Upper lobe of left lung (tissue), 4 donors: ENCODE measurements around the gene LPAR3.

Experiments
- POLR2A ChIP-seq, 4 donors: fragments of 450-650 bp; IDR thresholded peaks; one replicate each; pipeline ENCODE4 v1.5.1; 2016 to 2017; ENCODE audit warnings: antibody characterized with exemption in 4 of 4, mild to moderate bottlenecking in 2 of 4
- POLR2AphosphoS5 ChIP-seq, 2 donors: sonication (generic); formaldehyde crosslinking; IDR thresholded peaks; one replicate each; pipeline ENCODE4 v1.5.1; 2017; ENCODE audit warnings: antibody characterized with exemption in 2 of 2
- TF ChIP-seq, protein P1 (sequence below), 6 experiments: fragments of 450-650 bp in 4 of 6; fragments of 200-600 bp in 2 of 6; sonication (generic) in 2 of 6; IDR thresholded peaks; one replicate each; pipeline ENCODE4 v1.5.1; 2016 to 2019; ENCODE audit warnings: antibody characterized with exemption in 6 of 6

GRCh38 chr1:84940481-84940880 lies 47.5 kb upstream of the LPAR3 start:
- TF ChIP-seq, protein P1, sequence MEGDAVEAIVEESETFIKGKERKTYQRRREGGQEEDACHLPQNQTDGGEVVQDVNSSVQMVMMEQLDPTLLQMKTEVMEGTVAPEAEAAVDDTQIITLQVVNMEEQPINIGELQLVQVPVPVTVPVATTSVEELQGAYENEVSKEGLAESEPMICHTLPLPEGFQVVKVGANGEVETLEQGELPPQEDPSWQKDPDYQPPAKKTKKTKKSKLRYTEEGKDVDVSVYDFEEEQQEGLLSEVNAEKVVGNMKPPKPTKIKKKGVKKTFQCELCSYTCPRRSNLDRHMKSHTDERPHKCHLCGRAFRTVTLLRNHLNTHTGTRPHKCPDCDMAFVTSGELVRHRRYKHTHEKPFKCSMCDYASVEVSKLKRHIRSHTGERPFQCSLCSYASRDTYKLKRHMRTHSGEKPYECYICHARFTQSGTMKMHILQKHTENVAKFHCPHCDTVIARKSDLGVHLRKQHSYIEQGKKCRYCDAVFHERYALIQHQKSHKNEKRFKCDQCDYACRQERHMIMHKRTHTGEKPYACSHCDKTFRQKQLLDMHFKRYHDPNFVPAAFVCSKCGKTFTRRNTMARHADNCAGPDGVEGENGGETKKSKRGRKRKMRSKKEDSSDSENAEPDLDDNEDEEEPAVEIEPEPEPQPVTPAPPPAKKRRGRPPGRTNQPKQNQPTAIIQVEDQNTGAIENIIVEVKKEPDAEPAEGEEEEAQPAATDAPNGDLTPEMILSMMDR (IDR thresholded peaks at IDR 0.05): no peak
- TF ChIP-seq POLR2AphosphoS5 (IDR thresholded peaks at IDR 0.05) (no peak), POLR2A (IDR thresholded peaks at IDR 0.05) (no peak)
